Sigmoid colon (tissue), 7 donors: ENCODE results near the gene DBT. TPM values are rescaled to one million over a fixed set of nuclear protein-coding genes. Genes with fewer than 3 reads are reported as not detected.

Source experiments
- DNase-seq: peaks from one replicate; pipeline ENCODE4 v3.0.0-alpha.2; 2019
- H3K27ac ChIP-seq, 4 donors: fragments of 200-600 bp; sonication (generic); one replicate each; pipeline ENCODE4 v1.5.1; 2016 to 2019; ENCODE audit warnings: mild to moderate bottlenecking in 1 of 4
- H3K27me3 ChIP-seq, 3 donors: fragments of 200-600 bp; sonication (generic); one replicate each; pipeline ENCODE4 v1.5.1; 2019; ENCODE audit warnings: mild to moderate bottlenecking in 1 of 3
- H3K36me3 ChIP-seq, 4 donors: fragments of 200-600 bp; sonication (generic); one replicate each; pipeline ENCODE4 v1.5.1; 2016 to 2019
- H3K4me1 ChIP-seq, 4 donors: fragments of 200-600 bp; sonication (generic); one replicate each; pipeline ENCODE4 v1.5.1; 2017 to 2019
- H3K4me3 ChIP-seq, 4 donors: fragments of 200-600 bp; sonication (generic); one replicate each; pipeline ENCODE4 v1.5.1; 2017 to 2019; ENCODE audit warnings: mild to moderate bottlenecking in 2 of 4, moderate library complexity in 1 of 4
- H3K9me3 ChIP-seq, 4 donors: fragments of 200-600 bp in 3 of 4; sonication (generic) in 3 of 4; one replicate each; pipeline versions ENCODE4 v1.5.1 to v1.6.1; 2013 to 2019
- EP300 ChIP-seq, 4 donors: sonication (generic); formaldehyde crosslinking; IDR thresholded peaks; one replicate each; pipeline ENCODE4 v1.6.1; 2017; ENCODE audit warnings: antibody characterized with exemption in 4 of 4
- POLR2A ChIP-seq, 2 donors: fragments of 450-650 bp; IDR thresholded peaks; one replicate each; pipeline ENCODE4 v1.6.1; 2016; ENCODE audit warnings: antibody characterized with exemption in 2 of 2, mild to moderate bottlenecking in 2 of 2, moderate library complexity in 2 of 2
- POLR2AphosphoS5 ChIP-seq, 4 donors: sonication (generic); formaldehyde crosslinking; IDR thresholded peaks; one replicate each; pipeline ENCODE4 v1.6.1; 2017; ENCODE audit warnings: antibody characterized with exemption in 4 of 4
- whole genome bisulfite sequencing, 2 donors: extraction: QIAGEN DNeasy Blood & Tissue Kit; methylation state at CpG; one replicate each; pipeline ENCODE4 v1.1.7; 2013; 5-methylcytosine and 5-hydroxymethylcytosine counted together
- intact Hi-C: fragments of 100-400 bp; cut with DNase I; formaldehyde crosslinking; loops from one replicate; pipeline ENCODE4 v1.15.1; 2023
- polyA plus RNA-seq, 3 donors: library from polyadenylated mRNA; stranded (reverse); fragments of 200-250 nt; gene quantifications; one replicate each; pipeline ENCODE4 v1.2.3, GENCODE V29; 2013
- total RNA-seq, 4 donors: library from RNA; depleted of rRNA; stranded (reverse); fragments of >200 nt; gene quantifications; one replicate each; pipeline ENCODE4 v1.1.0, GENCODE V29; 2016
- TF ChIP-seq, protein P1 (sequence below), 4 experiments: fragments of 450-650 bp in 3 of 4; fragments of 200-600 bp in 1 of 4; IDR thresholded peaks; one replicate each; pipeline ENCODE4 v1.5.1; 2016 to 2019; ENCODE audit warnings: antibody characterized with exemption in 4 of 4, mild to moderate bottlenecking in 3 of 4, moderate library complexity in 2 of 4
- donor health status: healthy with polysubstance abuse.
- donor health status: Bipolar disorder and iron deficiency.
- donor health status: healthy.

DBT gene
- total and polyA plus RNA-seq, 7 donors: 3.0 to 14.3 (median 8.8) TPM

- WGBS, 2 donors: 81 to 83% methylated on average over 2 of the region's 2 CpGs
- H3K4me1 ChIP-seq: no peaks in the 10 kb centered on the region
- no peak overlapping the region for H3K27ac ChIP-seq
- no peaks in the 10 kb centered on the region for H3K9me3 ChIP-seq
- no peak overlapping the region for H3K4me3 ChIP-seq
- no peaks in the 10 kb centered on the region for H3K27me3 ChIP-seq
- no peak for TF ChIP-seq EP300 (IDR thresholded peaks at IDR 0.05)
- TF ChIP-seq, protein P1, sequence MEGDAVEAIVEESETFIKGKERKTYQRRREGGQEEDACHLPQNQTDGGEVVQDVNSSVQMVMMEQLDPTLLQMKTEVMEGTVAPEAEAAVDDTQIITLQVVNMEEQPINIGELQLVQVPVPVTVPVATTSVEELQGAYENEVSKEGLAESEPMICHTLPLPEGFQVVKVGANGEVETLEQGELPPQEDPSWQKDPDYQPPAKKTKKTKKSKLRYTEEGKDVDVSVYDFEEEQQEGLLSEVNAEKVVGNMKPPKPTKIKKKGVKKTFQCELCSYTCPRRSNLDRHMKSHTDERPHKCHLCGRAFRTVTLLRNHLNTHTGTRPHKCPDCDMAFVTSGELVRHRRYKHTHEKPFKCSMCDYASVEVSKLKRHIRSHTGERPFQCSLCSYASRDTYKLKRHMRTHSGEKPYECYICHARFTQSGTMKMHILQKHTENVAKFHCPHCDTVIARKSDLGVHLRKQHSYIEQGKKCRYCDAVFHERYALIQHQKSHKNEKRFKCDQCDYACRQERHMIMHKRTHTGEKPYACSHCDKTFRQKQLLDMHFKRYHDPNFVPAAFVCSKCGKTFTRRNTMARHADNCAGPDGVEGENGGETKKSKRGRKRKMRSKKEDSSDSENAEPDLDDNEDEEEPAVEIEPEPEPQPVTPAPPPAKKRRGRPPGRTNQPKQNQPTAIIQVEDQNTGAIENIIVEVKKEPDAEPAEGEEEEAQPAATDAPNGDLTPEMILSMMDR (IDR thresholded peaks at IDR 0.05): no peak
- no peak for TF ChIP-seq POLR2AphosphoS5 (IDR thresholded peaks at IDR 0.05)
- intact Hi-C loops: no loop called here
- no peaks in the 10 kb centered on the region for H3K36me3 ChIP-seq
- DNase-seq: no peak
These were observed 85.4 kb downstream of the DBT start for GRCh38 chr1:100164216-100164615.

DNA sequence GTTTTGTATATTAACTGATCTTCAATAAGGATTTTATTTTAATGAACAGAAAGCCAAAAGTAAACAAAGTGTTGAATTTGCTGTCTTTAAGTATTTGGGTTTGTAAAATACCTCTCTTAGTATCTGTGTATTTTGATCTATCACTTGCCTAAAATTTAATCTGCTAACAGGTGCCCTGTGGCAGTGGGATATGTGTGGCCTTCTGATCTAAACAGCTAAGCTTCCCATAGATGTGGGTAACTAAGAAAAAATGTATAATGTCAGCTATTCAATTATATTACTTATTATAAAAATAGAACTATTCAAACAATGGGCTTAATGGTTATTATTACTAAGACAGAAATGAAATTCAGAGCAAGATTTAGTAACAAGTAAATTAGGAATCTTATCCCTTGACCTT lies 86.8 kb downstream of the DBT start:
- Histone ChIP-seq H3K36me3 (no peaks in the 10 kb centered on the region), H3K4me1 (no peaks in the 10 kb centered on the region), H3K9me3 (no peaks in the 10 kb centered on the region), H3K27ac (no peak overlapping the region), H3K4me3 (no peak overlapping the region), H3K27me3 (no peaks in the 10 kb centered on the region)
- no peak for TF ChIP-seq POLR2A (IDR thresholded peaks at IDR 0.05)
- TF ChIP-seq, protein P1 (IDR thresholded peaks at IDR 0.05): no peak
- TF ChIP-seq POLR2AphosphoS5 (IDR thresholded peaks at IDR 0.05): no peak
- no peak for TF ChIP-seq EP300 (IDR thresholded peaks at IDR 0.05)
- no peak for DNase-seq
- intact Hi-C loops: no loop called here

- no peaks in the 10 kb centered on the region for H3K27me3 ChIP-seq
- DNase-seq: no peak
- no peaks in the 10 kb centered on the region for H3K9me3 ChIP-seq
- H3K4me3 ChIP-seq: no peak overlapping the region
- peaks cover 0 to 25% (median 2%) of the 10 kb centered on the region in 4 donors for H3K36me3 ChIP-seq
- intact Hi-C loops: no loop called here
- WGBS, 2 donors: 68 to 74% methylated on average over 4 of the region's 4 CpGs
- peaks cover 0 to 5% (median 0%) of the 10 kb centered on the region in 4 donors for H3K4me1 ChIP-seq
- H3K27ac ChIP-seq: no peak overlapping the region
- TF ChIP-seq EP300 (IDR thresholded peaks at IDR 0.05) (no peak), POLR2A (IDR thresholded peaks at IDR 0.05) (no peak), POLR2AphosphoS5 (IDR thresholded peaks at IDR 0.05) (no peak)
- TF ChIP-seq, protein P1 (IDR thresholded peaks at IDR 0.05): no peak
These were observed 97.4 kb downstream of the DBT start for GRCh38 chr1:100152271-100152670.

GRCh38 chr1:100151679-100152078 lies 98.0 kb downstream of the DBT start:
- H3K4me3 ChIP-seq: no peak overlapping the region
- H3K27me3 ChIP-seq: no peaks in the 10 kb centered on the region
- H3K4me1 ChIP-seq: peaks cover 0 to 5% (median 0%) of the 10 kb centered on the region in 4 donors
- peaks cover 0 to 31% (median 4%) of the 10 kb centered on the region in 4 donors for H3K36me3 ChIP-seq
- 77 to 82% methylated on average over 2 of the region's 2 CpGs for WGBS, 2 donors
- DNase-seq: no peak
- TF ChIP-seq POLR2A (IDR thresholded peaks at IDR 0.05) (no peak), POLR2AphosphoS5 (IDR thresholded peaks at IDR 0.05) (no peak), EP300 (IDR thresholded peaks at IDR 0.05) (no peak)
- TF ChIP-seq, protein P1 (IDR thresholded peaks at IDR 0.05): no peak
- intact Hi-C loops: no loop called here
- no peak overlapping the region for H3K27ac ChIP-seq
- no peaks in the 10 kb centered on the region for H3K9me3 ChIP-seq

DNA sequence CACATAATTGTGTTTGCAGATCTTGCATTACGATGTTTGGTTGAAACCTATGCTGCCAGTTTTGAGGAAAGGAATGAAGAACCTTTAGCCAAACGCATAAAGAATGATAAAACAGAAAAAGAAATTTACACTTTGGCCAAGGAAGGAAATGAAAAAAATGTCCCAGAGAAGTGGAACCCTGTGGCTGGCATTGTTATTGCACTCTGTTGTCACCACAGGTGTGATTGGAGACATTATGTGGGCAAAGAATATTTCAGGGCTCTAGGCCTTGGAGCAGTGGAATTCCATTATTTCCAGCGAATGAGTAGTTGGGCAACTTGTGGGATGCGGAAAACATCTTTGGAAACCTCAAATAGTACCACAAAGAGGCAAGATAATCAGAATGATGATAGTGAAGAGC lies 101.8 kb downstream of the DBT start:
- Histone ChIP-seq H3K27me3 (no peaks in the 10 kb centered on the region), H3K4me3 (no peak overlapping the region), H3K27ac (no peak overlapping the region), H3K36me3 (peaks cover 0 to 69% (median 25%) of the 10 kb centered on the region in 4 donors), H3K9me3 (no peaks in the 10 kb centered on the region), H3K4me1 (peaks cover 0 to 5% (median 0%) of the 10 kb centered on the region in 4 donors)
- TF ChIP-seq, protein P1 (IDR thresholded peaks at IDR 0.05): no peak
- TF ChIP-seq POLR2A (IDR thresholded peaks at IDR 0.05): no peak
- TF ChIP-seq POLR2AphosphoS5 (IDR thresholded peaks at IDR 0.05): no peak
- no peak for TF ChIP-seq EP300 (IDR thresholded peaks at IDR 0.05)
- no peak for DNase-seq
- WGBS, 2 donors: 93 to 95% methylated on average over 4 of the region's 4 CpGs
- intact Hi-C loops: no loop called here
